ENCODE measurements around the gene CUL2. TPM values are rescaled to one million over a fixed set of nuclear protein-coding genes. Genes with fewer than 3 reads are reported as not detected.

The CUL2 gene
- polyA plus RNA-seq (2012; ENCODE audit: low read depth, missing spikeins) = 15.2 TPM

DNA sequence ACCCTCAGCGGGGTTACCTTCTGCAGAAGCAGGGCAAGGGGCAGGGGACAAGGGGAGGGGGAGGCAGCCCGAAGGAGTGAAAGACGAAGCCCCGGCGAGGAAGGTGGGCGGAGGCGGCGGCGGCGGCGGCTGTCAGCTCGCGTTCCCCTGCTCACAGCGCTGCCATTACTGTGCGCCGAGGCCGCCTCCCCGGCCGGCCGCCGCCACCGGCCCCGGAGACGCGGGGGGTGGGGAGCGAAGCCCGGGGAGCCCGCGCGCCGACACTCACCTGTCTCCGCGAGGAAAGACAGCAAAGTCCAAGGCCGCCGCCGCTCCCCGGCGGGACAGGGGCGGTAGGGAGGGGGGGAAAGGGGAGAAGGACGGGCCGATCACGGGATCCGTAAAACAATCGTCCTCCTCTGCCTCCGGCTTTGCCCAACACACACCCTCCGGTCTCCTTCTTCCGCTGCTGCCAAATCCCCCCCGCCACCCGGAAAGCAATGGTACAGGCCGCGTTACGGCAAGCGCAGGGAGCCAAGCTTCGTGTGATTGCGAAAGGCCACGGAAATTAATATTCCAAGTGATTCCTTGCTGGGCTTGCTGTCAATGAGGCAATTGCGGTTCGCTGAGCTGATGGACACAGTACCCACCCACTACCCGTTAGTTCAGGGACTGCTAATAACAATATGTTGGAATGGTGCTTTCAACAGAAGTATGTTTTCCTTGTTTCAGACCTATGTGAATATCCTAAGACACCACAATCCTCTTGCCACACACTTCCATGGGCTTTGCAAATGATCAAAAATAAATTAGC lies at the start of gene CUL2:
TSS of gene CUL2 (minus strand) at position 180 of the 793 bp plus-strand sequence. CDS start 19,024 bp downstream, outside the sequence.
- peak; percentile 88 for DNase-seq (ENCODE audit: insufficient read length, low spot score)
- TF ChIP-seq POU2F2 (IDR thresholded peaks at IDR 0.05; ENCODE audit: low read depth, low read length) = peak; percentile 87; the same call in 1 of the 2 replicates
- peak; percentile 43 for TF ChIP-seq TAF1 (IDR thresholded peaks at IDR 0.05; ENCODE audit: low read depth, low read length)
- TF ChIP-seq POLR2A (IDR thresholded peaks at IDR 0.05; ENCODE audit: low read depth, low read length) = peak; percentile 76
- TF ChIP-seq PAX5 (IDR thresholded peaks at IDR 0.05; ENCODE audit: insufficient read depth, low read length, severe bottlenecking) = no peak
- peak; percentile 55 for TF ChIP-seq POLR2AphosphoS5 (IDR thresholded peaks at IDR 0.05; ENCODE audit: low read depth, low read length)
- no peak for TF ChIP-seq SPI1 (IDR thresholded peaks at IDR 0.05; ENCODE audit: low read depth, low read length)
- FAIRE-seq = peak; percentile 89

DNA sequence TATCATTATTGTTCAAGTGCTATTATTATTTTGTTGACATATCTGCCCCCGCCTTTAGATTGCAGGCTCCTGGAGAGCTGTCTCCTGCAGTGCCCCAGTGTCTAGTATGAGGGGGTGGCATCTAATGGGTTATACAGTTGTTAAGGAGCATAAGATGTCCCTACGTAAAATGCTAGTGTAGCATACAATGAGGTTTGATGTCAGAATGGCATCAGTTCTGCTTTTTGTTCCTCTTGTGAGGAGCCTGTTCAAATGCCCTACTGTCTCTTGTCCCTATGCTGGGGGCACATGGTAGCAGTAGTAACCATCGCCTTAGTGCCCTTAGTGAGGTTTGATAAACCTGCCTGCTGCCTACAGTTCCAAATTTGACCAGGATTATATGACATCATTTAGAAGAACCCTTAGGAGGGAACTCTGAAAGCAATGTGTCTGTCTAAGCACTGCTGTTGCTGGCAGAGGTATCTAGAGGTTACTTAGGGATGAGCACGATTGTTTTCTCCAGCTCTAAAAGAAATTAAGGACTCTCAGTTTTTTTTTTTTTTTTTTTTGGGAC lies 46.2 kb upstream of the CUL2 start:
- TF ChIP-seq SPI1 (IDR thresholded peaks at IDR 0.05; ENCODE audit: low read depth, low read length) = peak; percentile 97
- TF ChIP-seq POU2F2 (IDR thresholded peaks at IDR 0.05; ENCODE audit: low read depth, low read length) = no peak
- DNase-seq (ENCODE audit: insufficient read length, low spot score) = no peak
- peak; percentile 95 for FAIRE-seq

GRCh38 chr10:35135861-35136260 lies 45.7 kb upstream of the CUL2 start:
- DNase-seq (ENCODE audit: insufficient read length, low spot score) = no peak

DNA sequence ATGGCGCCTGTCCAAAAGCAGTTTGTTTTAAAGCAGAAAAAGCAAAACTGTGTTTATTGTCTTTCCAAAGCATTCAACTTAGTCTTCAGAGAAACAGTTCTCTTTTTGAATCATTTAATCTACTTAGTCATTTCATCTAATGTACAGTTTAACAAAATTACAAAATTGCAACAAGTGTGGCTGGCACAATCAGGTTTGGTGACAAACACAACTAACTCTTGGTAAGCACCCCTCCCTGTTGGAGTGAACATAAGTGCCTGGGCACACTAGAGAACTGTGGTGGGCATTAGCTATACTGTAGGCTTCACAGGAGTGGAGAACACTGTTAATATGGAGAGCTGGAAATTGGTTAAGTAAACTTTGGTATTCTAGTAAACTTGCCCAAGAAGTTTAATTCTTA lies 43.4 kb upstream of the CUL2 start:
- peak; percentile 62 for FAIRE-seq
- DNase-seq (ENCODE audit: insufficient read length, low spot score) = no peak
- TF ChIP-seq PAX5 (IDR thresholded peaks at IDR 0.05; ENCODE audit: insufficient read depth, low read length, severe bottlenecking) (no peak), POLR2AphosphoS5 (IDR thresholded peaks at IDR 0.05; ENCODE audit: low read depth, low read length) (no peak), SPI1 (IDR thresholded peaks at IDR 0.05; ENCODE audit: low read depth, low read length) (no peak)

More at GRCh38 chr10:35135861-35136260, 45.7 kb upstream of the CUL2 start:
- TF ChIP-seq POLR2A (IDR thresholded peaks at IDR 0.05; ENCODE audit: low read depth, low read length) (no peak), SPI1 (IDR thresholded peaks at IDR 0.05; ENCODE audit: low read depth, low read length) (peak; percentile 52), POLR2AphosphoS5 (IDR thresholded peaks at IDR 0.05; ENCODE audit: low read depth, low read length) (no peak)
- FAIRE-seq = no peak

- no peak for TF ChIP-seq TAF1 (IDR thresholded peaks at IDR 0.05; ENCODE audit: low read depth, low read length)
- TF ChIP-seq PAX5 (IDR thresholded peaks at IDR 0.05; ENCODE audit: insufficient read depth, low read length, severe bottlenecking) = no peak
- FAIRE-seq = peak; percentile 74
- DNase-seq (ENCODE audit: insufficient read length, low spot score) = no peak
Measured at GRCh38 chr10:35132727-35133126, 42.6 kb upstream of the CUL2 start.

DNA sequence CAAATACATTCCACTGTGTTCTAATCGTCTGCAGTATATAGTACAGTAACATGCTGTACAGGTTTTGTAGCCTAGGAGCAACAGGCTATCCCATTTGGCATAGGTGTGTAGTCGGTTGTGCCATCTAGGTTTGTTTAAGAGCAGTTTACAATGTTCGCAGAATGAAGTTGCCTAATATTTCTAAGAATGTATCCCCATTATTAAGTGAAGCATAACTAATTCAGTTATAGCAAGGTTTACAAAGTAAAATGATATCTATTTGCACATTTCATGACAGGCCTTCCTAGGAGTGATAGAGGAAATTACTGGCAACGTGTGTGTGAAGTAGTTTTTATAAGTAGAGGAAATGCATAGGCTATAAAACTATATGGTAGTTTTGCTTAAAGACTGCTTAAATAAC lies 40.5 kb upstream of the CUL2 start:
- peak; percentile 60 for FAIRE-seq

GRCh38 chr10:35129185-35129674 lies 39.1 kb upstream of the CUL2 start:
- TF ChIP-seq PAX5 (IDR thresholded peaks at IDR 0.05; ENCODE audit: insufficient read depth, low read length, severe bottlenecking) (no peak), TAF1 (IDR thresholded peaks at IDR 0.05; ENCODE audit: low read depth, low read length) (no peak)
- FAIRE-seq = no peak
- DNase-seq (ENCODE audit: insufficient read length, low spot score) = no peak

More for the DNA sequence above, 40.5 kb upstream of the CUL2 start:
- no peak for DNase-seq (ENCODE audit: insufficient read length, low spot score)
- TF ChIP-seq POU2F2 (IDR thresholded peaks at IDR 0.05; ENCODE audit: low read depth, low read length) (no peak), POLR2A (IDR thresholded peaks at IDR 0.05; ENCODE audit: low read depth, low read length) (no peak), PAX5 (IDR thresholded peaks at IDR 0.05; ENCODE audit: insufficient read depth, low read length, severe bottlenecking) (no peak), SPI1 (IDR thresholded peaks at IDR 0.05; ENCODE audit: low read depth, low read length) (no peak), POLR2AphosphoS5 (IDR thresholded peaks at IDR 0.05; ENCODE audit: low read depth, low read length) (no peak)

DNA sequence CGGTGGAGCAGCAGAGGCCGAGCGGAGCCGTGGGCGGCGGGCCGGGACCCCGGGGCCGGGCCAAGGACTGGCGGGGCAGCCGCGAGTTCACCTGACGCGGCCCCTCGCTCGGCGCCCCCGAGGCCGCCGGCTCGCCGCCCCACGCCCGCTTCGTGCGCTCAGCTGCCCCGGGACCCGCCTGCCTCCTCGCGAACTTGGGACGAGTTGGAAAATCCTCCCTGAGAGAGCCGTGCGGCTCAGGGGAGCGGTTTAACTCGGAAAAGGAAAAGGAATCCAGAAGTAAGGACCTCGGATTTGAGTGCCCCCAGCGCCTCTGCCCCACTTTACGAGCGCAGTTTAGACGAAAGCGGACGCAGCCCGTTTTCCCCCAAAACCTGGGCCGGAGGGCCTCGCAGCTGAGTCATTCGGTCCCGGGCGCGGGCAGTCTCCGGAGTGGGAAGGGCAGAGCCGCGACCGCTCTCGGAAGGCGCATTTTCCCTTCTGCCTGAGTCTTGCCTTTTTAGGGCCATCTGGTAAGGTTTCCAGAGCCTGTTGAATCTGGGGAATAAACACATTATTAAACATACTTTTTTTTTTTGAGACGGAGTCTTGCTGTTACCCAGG lies 37.2 kb upstream of the CUL2 start:
- DNase-seq (ENCODE audit: insufficient read length, low spot score) (no peak), FAIRE-seq (no peak)
- no peak; the same call in 1 of the 2 replicates for TF ChIP-seq POU2F2 (IDR thresholded peaks at IDR 0.05; ENCODE audit: low read depth, low read length)
- no peak for TF ChIP-seq POLR2A (IDR thresholded peaks at IDR 0.05; ENCODE audit: low read depth, low read length)
- no peak for TF ChIP-seq SPI1 (IDR thresholded peaks at IDR 0.05; ENCODE audit: low read depth, low read length)
- no peak; the same call in 1 of the 2 replicates for TF ChIP-seq TAF1 (IDR thresholded peaks at IDR 0.05; ENCODE audit: low read depth, low read length)
- no peak; the same call in 1 of the 2 replicates for TF ChIP-seq POLR2AphosphoS5 (IDR thresholded peaks at IDR 0.05; ENCODE audit: low read depth, low read length)
- no peak for TF ChIP-seq PAX5 (IDR thresholded peaks at IDR 0.05; ENCODE audit: insufficient read depth, low read length, severe bottlenecking)

DNA sequence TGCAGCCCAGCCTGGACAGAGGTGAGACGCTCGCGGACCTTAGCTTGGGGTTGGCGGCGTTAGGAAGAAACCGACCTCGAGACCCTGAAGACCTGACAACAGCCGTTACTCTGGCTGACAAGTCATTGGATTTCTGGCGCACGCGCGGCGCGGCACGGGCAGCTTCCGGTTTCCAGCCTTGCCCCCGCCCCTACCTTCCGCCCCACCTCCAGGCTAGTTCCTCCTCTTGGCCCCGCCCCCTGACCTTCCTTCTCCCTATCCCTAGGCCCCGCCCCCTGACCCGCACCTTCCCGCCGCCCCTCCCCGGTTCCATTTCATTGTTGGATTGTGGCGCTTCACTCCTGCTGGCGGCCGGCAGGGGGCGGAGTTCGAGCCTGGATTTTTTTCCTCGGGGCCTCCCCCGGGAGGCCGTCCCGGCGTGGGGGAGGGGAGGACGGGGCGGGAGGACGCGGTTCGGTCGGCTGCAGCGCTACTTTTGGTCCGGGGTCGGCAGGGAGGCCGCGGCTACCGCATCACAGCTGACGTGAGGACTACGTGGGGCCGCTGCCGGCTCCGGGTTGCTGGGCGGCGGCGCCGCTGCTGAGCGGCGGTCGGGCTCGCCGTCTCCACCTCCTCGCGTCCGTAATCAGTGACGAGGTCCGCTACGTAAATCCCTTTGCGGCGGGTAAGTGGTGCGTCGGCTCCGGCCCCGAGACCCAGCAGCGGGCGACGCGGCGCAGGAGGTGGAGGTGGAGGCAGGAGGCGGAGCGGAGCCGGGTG lies 36.6 kb upstream of the CUL2 start, which contains the start of gene CREM:
TSS of gene CREM (plus strand) at position 317 of the 759 bp plus-strand sequence. CDS start 10,990 bp downstream, outside the sequence.
- TF ChIP-seq POLR2AphosphoS5 (IDR thresholded peaks at IDR 0.05; ENCODE audit: low read depth, low read length) (peak; percentile 93), POU2F2 (IDR thresholded peaks at IDR 0.05; ENCODE audit: low read depth, low read length) (peak; percentile 70), TAF1 (IDR thresholded peaks at IDR 0.05; ENCODE audit: low read depth, low read length) (peak; percentile 89), POLR2A (IDR thresholded peaks at IDR 0.05; ENCODE audit: low read depth, low read length) (peak; percentile 89), PAX5 (IDR thresholded peaks at IDR 0.05; ENCODE audit: insufficient read depth, low read length, severe bottlenecking) (peak; percentile 17), SPI1 (IDR thresholded peaks at IDR 0.05; ENCODE audit: low read depth, low read length) (peak; percentile 16; the same call in 1 of the 2 replicates)
- FAIRE-seq (peak; percentile 99), DNase-seq (ENCODE audit: insufficient read length, low spot score) (peak; percentile 79)

Measured in GM12891 (cell line).